ENCODE results near the gene PHF21B. TPM values are rescaled to one million over a fixed set of nuclear protein-coding genes. Genes with fewer than 3 reads are reported as not detected.

The PHF21B gene
- total and polyA plus RNA-seq, 2 experiments from 2014 or later = 20.6 to 149 TPM

DNA sequence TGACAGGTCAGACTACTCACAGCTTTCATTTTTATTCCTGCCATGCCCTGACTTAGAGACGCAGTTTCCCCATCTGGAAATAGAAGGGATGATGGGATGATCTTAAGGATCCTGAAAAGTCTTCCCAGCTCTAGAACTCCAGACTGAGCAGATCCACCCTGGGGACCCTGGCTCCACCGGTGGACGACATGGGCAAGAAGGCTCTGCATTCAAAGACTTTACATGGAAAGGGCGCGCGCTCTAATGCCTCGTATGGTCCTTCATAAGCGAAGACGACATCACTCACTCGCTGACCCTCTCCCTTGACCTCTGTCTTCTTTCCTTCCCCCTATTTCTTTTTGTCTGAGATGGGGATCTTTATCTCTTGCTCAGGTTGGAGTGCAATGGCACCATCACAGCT lies 24.4 kb upstream of the PHF21B start:
- no peak for DNase-seq (ENCODE audit: low spot score)
- Histone ChIP-seq H2AFZ (no peak overlapping the region), H3K27me3 (ENCODE audit: insufficient read depth) (no peaks in the 10 kb centered on the region), H3K79me2 (replicated peaks; ENCODE audit: insufficient read depth) (no peaks in the 10 kb centered on the region), H4K20me1 (replicated peaks; ENCODE audit: insufficient read depth) (no peaks in the 10 kb centered on the region), H3K27ac (ENCODE audit: low read depth) (no peak overlapping the region), H3F3A (replicated peaks; ENCODE audit: low read depth) (peaks cover 14% of the 10 kb centered on the region), H3K4me2 (no peak overlapping the region), H3K36me3 (ENCODE audit: insufficient read depth) (no peaks in the 10 kb centered on the region), H3K4me3 (no peak overlapping the region), H3K9me2 (ENCODE audit: insufficient read depth) (0 out of 2 replicates have a peak, but pooled peaks cover 4% of the 10 kb centered on the region), H3K4me1 (ENCODE audit: insufficient read depth) (peaks cover 10% of the 10 kb centered on the region)
- H3K27ac Mint-ChIP-seq = no peak overlapping the region
- H3K4me1 Mint-ChIP-seq = peaks cover 15% of the 10 kb centered on the region
- peaks cover 46% of the 10 kb centered on the region for H3K36me3 Mint-ChIP-seq (ENCODE audit: low read depth)
- no peak for TF ChIP-seq EZH2phosphoT487 (IDR thresholded peaks at IDR 0.05; ENCODE audit: unreplicated experiment)
- TF ChIP-seq, protein P1, sequence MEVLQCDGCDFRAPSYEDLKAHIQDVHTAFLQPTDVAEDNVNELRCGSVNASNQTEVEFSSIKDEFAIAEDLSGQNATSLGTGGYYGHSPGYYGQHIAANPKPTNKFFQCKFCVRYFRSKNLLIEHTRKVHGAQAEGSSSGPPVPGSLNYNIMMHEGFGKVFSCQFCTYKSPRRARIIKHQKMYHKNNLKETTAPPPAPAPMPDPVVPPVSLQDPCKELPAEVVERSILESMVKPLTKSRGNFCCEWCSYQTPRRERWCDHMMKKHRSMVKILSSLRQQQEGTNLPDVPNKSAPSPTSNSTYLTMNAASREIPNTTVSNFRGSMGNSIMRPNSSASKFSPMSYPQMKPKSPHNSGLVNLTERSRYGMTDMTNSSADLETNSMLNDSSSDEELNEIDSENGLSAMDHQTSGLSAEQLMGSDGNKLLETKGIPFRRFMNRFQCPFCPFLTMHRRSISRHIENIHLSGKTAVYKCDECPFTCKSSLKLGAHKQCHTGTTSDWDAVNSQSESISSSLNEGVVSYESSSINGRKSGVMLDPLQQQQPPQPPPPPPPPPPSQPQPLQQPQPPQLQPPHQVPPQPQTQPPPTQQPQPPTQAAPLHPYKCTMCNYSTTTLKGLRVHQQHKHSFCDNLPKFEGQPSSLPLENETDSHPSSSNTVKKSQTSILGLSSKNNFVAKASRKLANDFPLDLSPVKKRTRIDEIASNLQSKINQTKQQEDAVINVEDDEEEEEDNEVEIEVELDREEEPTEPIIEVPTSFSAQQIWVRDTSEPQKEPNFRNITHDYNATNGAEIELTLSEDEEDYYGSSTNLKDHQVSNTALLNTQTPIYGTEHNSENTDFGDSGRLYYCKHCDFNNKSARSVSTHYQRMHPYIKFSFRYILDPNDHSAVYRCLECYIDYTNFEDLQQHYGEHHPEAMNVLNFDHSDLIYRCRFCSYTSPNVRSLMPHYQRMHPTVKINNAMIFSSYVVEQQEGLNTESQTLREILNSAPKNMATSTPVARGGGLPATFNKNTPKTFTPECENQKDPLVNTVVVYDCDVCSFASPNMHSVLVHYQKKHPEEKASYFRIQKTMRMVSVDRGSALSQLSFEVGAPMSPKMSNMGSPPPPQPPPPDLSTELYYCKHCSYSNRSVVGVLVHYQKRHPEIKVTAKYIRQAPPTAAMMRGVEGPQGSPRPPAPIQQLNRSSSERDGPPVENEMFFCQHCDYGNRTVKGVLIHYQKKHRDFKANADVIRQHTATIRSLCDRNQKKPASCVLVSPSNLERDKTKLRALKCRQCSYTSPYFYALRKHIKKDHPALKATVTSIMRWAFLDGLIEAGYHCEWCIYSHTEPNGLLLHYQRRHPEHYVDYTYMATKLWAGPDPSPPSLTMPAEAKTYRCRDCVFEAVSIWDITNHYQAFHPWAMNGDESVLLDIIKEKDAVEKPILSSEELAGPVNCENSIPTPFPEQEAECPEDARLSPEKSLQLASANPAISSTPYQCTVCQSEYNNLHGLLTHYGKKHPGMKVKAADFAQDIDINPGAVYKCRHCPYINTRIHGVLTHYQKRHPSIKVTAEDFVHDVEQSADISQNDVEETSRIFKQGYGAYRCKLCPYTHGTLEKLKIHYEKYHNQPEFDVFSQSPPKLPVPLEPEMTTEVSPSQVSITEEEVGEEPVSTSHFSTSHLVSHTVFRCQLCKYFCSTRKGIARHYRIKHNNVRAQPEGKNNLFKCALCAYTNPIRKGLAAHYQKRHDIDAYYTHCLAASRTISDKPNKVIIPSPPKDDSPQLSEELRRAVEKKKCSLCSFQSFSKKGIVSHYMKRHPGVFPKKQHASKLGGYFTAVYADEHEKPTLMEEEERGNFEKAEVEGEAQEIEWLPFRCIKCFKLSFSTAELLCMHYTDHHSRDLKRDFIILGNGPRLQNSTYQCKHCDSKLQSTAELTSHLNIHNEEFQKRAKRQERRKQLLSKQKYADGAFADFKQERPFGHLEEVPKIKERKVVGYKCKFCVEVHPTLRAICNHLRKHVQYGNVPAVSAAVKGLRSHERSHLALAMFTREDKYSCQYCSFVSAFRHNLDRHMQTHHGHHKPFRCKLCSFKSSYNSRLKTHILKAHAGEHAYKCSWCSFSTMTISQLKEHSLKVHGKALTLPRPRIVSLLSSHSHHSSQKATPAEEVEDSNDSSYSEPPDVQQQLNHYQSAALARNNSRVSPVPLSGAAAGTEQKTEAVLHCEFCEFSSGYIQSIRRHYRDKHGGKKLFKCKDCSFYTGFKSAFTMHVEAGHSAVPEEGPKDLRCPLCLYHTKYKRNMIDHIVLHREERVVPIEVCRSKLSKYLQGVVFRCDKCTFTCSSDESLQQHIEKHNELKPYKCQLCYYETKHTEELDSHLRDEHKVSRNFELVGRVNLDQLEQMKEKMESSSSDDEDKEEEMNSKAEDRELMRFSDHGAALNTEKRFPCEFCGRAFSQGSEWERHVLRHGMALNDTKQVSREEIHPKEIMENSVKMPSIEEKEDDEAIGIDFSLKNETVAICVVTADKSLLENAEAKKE (CRISPR knock-in tag; IDR thresholded peaks at IDR 0.05) = no peak
- H3K4me3 Mint-ChIP-seq = no peak overlapping the region
- no peak for ATAC-seq
- H3K9me3 Mint-ChIP-seq = peaks cover 71% of the 10 kb centered on the region
- H3K27me3 Mint-ChIP-seq (ENCODE audit: insufficient read depth, low read depth, poor library complexity) = peaks cover 24% of the 10 kb centered on the region

DNA sequence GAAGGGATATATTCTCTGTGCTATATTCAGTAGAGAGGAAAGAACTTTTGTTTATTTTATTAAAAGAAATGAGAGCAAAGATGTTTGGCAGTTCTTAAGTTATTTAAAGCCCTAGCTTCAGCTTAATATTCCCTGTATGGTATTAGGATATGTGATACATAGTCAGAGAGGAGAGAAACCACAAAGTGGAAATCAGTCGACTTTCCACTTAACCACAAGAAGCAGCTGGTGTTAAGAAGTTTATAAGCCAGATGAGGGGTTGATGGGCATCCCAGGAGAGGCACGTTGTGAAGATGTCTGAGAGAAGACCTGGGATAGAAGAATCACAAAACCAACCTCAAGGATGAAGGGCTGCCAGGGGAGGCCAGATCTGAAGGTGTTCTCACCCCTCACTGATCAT lies 23.3 kb upstream of the PHF21B start:
- no peaks in the 10 kb centered on the region for H3K36me3 ChIP-seq (ENCODE audit: insufficient read depth)
- Mint-ChIP-seq H3K27ac (no peak overlapping the region), H3K27me3 (ENCODE audit: insufficient read depth, low read depth, poor library complexity) (peaks cover 23% of the 10 kb centered on the region), H3K4me3 (no peak overlapping the region), H3K4me1 (peaks cover 15% of the 10 kb centered on the region), H3K36me3 (ENCODE audit: low read depth) (peaks cover 40% of the 10 kb centered on the region), H3K9me3 (peaks cover 62% of the 10 kb centered on the region)
- H3K27ac ChIP-seq (ENCODE audit: low read depth) = peak overlapping the region; percentile 90
- 0 out of 2 replicates have a peak, but pooled peaks cover 4% of the 10 kb centered on the region for H3K9me2 ChIP-seq (ENCODE audit: insufficient read depth)
- no peak for ATAC-seq
- H3K4me1 ChIP-seq (ENCODE audit: insufficient read depth) = peaks cover 10% of the 10 kb centered on the region
- no peak overlapping the region for H3K4me2 ChIP-seq
- DNase-seq (ENCODE audit: low spot score) = no peak
- H3F3A ChIP-seq (replicated peaks; ENCODE audit: low read depth) = peaks cover 14% of the 10 kb centered on the region
- no peaks in the 10 kb centered on the region for H3K27me3 ChIP-seq (ENCODE audit: insufficient read depth)
- H3K79me2 ChIP-seq (replicated peaks; ENCODE audit: insufficient read depth) = no peaks in the 10 kb centered on the region
- no peak overlapping the region for H3K4me3 ChIP-seq
- no peaks in the 10 kb centered on the region for H4K20me1 ChIP-seq (replicated peaks; ENCODE audit: insufficient read depth)
- no peak overlapping the region for H2AFZ ChIP-seq
- TF ChIP-seq ZNF331 (CRISPR knock-in tag; IDR thresholded peaks at IDR 0.05; ENCODE audit: low read depth) (no peak), JUNB (IDR thresholded peaks at IDR 0.05; ENCODE audit: unreplicated experiment) (no peak), ETS1 (IDR thresholded peaks at IDR 0.05) (no peak), EZH2phosphoT487 (IDR thresholded peaks at IDR 0.05; ENCODE audit: unreplicated experiment) (no peak)
- TF ChIP-seq, protein P1 (CRISPR knock-in tag; IDR thresholded peaks at IDR 0.05) = no peak
